Type B pancreatic cell (in vitro differentiated cells): ENCODE measurements around the gene OTUD6A. TPM values are rescaled to one million over a fixed set of nuclear protein-coding genes. Genes with fewer than 3 reads are reported as not detected.

ENCODE experiments used
- DNase-seq: peaks from one replicate; pipeline ENCODE4 v3.0.0; 2021; ENCODE audit warnings: mixed read lengths; ENCODE audit not compliant: unreplicated experiment; ENCODE audit errors: extremely low spot score
- H3K27ac Mint-ChIP-seq: 2 replicates; pipeline ENCODE4 v1.8.0; 2021; ENCODE audit warnings: mild to moderate bottlenecking, mixed read lengths
- H3K27me3 Mint-ChIP-seq: 2 replicates; pipeline ENCODE4 v1.8.0; 2021; ENCODE audit warnings: mixed read lengths
- H3K36me3 Mint-ChIP-seq: 2 replicates; pipeline ENCODE4 v1.8.0; 2021; ENCODE audit warnings: mixed read lengths
- H3K4me1 Mint-ChIP-seq: one replicate; pipeline ENCODE4 v1.8.0; 2021; ENCODE audit warnings: mixed read lengths; ENCODE audit not compliant: unreplicated experiment
- H3K4me3 Mint-ChIP-seq: 2 replicates; pipeline ENCODE4 v1.8.0; 2021; ENCODE audit warnings: mild to moderate bottlenecking, mixed read lengths
- H3K9me3 Mint-ChIP-seq: 2 replicates; pipeline ENCODE4 v1.8.0; 2021; ENCODE audit warnings: mixed read lengths
- CTCF ChIP-seq: fragments of 200-600 bp; sonication (generic); conservative IDR thresholded peaks from 2 replicates; pipeline ENCODE4 v1.5.0; 2021; ENCODE audit warnings: antibody characterized with exemption, mild to moderate bottlenecking
- total RNA-seq: library from RNA; stranded (reverse); gene quantifications from 2 replicates; pipeline ENCODE4 v1.2.1, GENCODE V29; 2021; ENCODE audit warnings: low replicate concordance

The OTUD6A gene
- total RNA-seq, 1 donor from 2014 or later: not detected

- Mint-ChIP-seq H3K27ac (no peak overlapping the region), H3K9me3 (no peaks in the 10 kb centered on the region), H3K4me1 (no peaks in the 10 kb centered on the region), H3K27me3 (no peaks in the 10 kb centered on the region), H3K4me3 (no peak overlapping the region), H3K36me3 (no peaks in the 10 kb centered on the region)
- no peak for TF ChIP-seq CTCF
- DNase-seq: no peak
Measured at GRCh38 chrX:70049406-70049805, 12.9 kb upstream of the OTUD6A start.

- TF ChIP-seq CTCF: no peak
- H3K4me1 Mint-ChIP-seq: no peaks in the 10 kb centered on the region
- no peak within 1 kb of the TSS for H3K4me3 Mint-ChIP-seq
- no peaks in the 10 kb centered on the region for H3K9me3 Mint-ChIP-seq
- no peaks in the 10 kb centered on the region for H3K27me3 Mint-ChIP-seq
- no peak within 1 kb of the TSS for H3K27ac Mint-ChIP-seq
- no peak for DNase-seq
- no peaks in the 10 kb centered on the region for H3K36me3 Mint-ChIP-seq
Measured at GRCh38 chrX:70049925-70050324, 12.3 kb upstream of the OTUD6A start, which contains the start of gene AWAT2. Gene AWAT2 (minus strand): TSS chrX:70049938. CDS start chrX:70049932, 6 bp downstream.

- Mint-ChIP-seq H3K27me3 (no peaks in the 10 kb centered on the region), H3K4me3 (no peak overlapping the region), H3K4me1 (no peaks in the 10 kb centered on the region), H3K36me3 (no peaks in the 10 kb centered on the region), H3K9me3 (no peaks in the 10 kb centered on the region), H3K27ac (no peak overlapping the region)
- peak; percentile 31 for DNase-seq
- TF ChIP-seq CTCF: no peak
Measured at GRCh38 chrX:70052895-70053615, 9.2 kb upstream of the OTUD6A start.

GRCh38 chrX:70054391-70054790, 7.9 kb upstream of the OTUD6A start:
- Mint-ChIP-seq H3K36me3 (no peaks in the 10 kb centered on the region), H3K9me3 (no peaks in the 10 kb centered on the region), H3K4me1 (no peaks in the 10 kb centered on the region), H3K27ac (no peak overlapping the region), H3K4me3 (no peak overlapping the region), H3K27me3 (no peaks in the 10 kb centered on the region)
- peak; percentile 24 for DNase-seq
- TF ChIP-seq CTCF: no peak

GRCh38 chrX:70062961-70063550, 799 bp downstream of the OTUD6A start:
- Mint-ChIP-seq H3K4me3 (no peak overlapping the region), H3K27ac (no peak overlapping the region), H3K36me3 (no peaks in the 10 kb centered on the region), H3K9me3 (no peaks in the 10 kb centered on the region), H3K4me1 (no peaks in the 10 kb centered on the region), H3K27me3 (peaks cover 3% of the 10 kb centered on the region)
- DNase-seq: no peak
- TF ChIP-seq CTCF: no peak
